Measurements from ENCODE around the gene AQP9.

Gene AQP9, protein sequence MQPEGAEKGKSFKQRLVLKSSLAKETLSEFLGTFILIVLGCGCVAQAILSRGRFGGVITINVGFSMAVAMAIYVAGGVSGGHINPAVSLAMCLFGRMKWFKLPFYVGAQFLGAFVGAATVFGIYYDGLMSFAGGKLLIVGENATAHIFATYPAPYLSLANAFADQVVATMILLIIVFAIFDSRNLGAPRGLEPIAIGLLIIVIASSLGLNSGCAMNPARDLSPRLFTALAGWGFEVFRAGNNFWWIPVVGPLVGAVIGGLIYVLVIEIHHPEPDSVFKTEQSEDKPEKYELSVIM

DNA sequence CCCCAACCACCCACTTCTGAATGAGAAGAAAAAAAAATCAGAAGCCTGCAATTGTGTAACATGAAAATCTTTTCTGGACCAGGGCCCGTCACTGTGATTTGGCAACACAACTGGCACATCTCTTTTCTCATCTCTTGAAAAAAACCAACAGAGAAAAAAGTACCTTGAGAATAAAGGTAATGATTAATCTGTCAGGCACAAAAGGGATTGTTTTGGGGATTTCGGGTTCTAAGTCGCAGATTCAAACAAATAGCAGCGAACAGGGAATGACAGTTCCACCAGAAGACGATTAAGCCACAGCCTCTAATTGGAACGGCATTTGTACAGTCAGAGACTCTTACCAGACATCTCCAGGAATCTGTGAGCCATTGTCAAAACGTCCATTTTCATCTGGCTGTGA is at the start of gene AQP9:
Gene AQP9, plus strand, starts transcription at position 276 of the 400 bp plus-strand sequence. CDS start 185 bp downstream, outside the sequence.
- DNase-seq, result no peak

DNA sequence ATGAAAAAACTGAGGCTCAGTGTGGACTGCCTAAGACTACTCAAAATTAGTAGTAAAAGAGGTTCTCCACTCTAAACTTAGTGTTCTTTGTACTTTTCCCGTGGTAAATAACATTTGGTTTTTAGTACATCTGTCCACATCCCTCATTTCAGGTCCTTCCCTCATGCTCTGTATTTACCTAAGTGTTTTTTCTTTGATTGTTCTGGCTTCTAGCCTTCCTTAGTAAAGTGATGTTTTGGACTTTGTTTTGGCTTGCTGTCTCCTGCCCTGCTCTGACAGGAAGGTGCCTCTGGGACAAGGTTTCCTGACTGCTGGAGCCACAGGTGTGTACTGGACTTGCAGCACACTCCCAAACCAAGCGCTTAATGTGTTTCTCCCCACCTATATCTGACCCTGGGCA is 42.8 kb upstream of the AQP9 start:
- no peak for DNase-seq

DNA sequence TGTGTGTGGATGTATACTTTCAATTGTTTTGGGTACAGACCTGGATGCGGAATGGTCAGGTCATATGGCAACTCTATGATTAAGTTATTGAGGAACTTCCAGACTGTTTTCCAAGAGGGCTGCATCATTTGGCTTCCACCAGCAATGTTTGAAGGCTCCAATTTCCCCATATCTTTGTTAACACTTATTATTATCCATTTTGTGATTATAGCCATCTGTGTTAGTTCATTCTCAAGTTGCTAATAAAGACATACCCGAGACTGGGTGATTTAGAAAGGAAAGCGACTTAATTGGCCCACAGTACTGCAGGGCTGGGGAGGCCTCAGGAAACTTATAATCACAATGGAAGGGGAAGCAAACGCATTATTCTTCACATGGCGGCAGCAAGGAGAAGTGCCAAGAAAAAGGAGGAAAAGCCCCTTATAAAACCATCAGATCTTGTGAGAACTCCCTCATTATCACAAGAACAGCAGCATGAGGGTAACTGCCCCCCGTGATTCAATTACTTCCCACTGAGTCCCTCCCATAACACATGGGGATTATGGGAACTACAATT is 41.6 kb upstream of the AQP9 start:
- DNase-seq, result no peak

DNA sequence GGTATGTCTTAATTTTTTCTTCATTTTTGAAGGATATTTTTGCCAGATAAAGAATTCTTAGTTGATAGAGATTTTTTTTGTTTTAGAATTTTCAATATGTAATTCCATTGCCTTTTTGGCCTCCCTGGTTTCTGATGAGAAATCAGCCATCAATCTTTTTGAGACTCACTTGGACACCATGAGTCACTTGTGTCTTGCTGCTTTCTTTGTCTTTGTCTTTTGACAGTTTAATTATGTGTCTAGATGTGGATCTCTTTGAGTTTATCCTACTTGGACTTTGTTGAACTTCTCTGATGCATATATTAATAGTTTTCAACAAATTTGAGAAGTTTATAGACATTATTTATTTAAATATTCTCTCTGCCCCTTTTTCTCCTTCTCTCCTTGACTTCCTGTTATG is 34.7 kb upstream of the AQP9 start:
- DNase-seq, result no peak

DNA sequence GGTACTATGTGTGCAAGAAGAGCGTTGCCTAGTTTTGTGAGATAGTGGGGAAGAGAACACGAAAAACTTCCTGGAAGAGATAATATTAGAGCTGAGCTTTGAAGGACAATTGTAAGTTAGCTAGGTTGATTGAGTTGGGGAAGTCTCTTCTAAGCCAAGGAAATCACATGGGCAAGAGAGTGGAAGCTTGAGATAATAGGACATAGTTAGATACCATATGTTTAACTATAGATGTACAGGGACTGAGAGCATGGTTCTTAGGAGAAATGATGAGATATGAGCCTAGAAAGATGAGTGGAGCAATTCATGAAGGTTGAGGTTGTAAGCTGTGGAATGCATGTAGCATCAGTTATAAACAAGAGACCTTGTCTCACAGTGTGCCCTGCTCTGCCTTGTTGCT is 30.1 kb upstream of the AQP9 start:
- no peak for DNase-seq

DNA sequence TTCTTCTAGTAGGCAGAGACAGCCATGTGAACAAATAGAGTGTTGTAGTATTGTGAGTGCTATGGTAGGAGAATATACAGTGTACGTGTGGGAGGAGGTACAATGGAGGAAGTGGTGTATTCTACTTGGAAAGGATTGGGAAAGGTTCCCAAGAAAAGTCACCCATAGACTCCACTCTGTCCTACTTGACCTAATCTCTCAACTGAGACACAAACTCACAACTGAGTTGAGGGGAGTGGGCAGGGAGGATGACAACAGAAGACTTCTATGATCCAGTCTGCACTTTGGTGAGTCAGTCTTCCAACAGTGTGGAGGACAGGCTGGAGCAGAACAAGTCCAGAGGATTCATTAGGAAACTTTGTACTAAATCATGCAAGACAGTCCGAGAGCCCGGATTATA is 28.8 kb upstream of the AQP9 start:
- DNase-seq, result no peak

DNA sequence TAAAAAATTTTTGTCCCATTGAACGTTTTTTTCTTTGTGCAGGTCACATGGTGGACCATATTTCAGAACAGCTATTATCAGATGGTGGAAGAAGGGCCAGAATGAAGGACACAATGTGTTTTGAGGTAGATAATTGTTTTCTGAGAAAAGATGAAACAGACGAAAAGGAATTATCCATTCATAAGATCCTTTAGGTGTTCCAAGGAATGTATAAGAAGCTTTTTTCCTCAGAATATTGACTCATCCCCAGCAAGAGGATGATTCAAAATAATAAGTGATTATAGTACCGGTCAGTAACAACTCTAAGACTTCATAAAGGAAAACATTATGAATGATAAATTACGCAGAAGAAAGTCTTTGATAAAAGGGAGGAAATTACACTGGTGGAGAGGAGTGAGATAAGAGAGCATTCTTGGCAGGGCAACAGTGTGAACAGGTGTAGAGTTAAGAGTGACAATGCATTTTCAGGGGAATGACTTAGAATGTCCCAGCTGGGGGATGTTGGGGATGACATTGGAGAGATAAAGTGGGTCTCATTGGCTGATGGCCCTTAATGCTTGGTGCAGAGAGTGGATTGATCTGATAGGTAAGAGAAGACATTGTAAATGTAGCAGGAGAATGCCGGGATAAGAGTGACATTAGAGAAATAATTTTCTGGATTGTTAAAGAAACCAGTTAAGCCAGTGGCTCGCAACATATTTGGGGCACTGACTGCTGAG is 27.0 kb upstream of the AQP9 start:
- no peak for DNase-seq

DNA sequence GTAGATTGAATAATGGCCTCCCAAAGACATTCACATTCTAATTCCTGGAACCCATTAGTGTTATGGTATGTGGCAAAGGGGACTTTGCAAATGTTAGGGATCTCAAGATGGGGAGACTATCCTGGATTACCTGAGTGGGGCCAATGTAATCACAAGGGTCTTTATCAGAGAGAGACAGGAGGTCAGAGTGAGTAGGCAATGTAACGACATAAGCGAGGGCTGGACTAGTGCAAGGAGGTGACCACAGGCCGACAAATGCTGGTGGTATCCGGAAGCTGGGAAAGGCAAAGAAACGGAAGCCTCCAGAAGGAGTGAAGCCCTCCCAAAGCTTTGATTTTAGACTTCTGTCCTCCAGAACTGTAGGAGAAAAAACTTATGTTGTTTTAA is 26.5 kb upstream of the AQP9 start:
- no peak for DNase-seq

DNA sequence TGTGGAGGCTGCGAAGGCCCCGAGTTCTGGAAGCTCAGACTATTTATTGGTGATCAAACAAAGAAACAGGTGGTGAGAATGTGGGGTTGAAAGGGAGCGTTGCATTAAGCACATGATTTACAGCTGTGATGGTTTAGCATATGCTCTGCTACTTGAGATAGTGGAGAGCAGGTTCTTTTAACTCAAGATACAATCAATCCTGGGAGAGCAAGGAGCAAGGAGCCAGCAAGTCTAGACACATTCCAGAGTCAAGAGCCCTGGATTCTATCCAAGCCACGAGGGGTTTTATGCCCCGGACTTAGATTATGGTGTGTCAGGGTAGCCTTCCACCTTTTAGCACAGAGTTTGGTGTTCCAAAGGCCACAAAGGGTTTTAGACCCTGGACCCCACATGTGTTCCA is 24.8 kb upstream of the AQP9 start:
- peak; percentile 2 for DNase-seq

DNA sequence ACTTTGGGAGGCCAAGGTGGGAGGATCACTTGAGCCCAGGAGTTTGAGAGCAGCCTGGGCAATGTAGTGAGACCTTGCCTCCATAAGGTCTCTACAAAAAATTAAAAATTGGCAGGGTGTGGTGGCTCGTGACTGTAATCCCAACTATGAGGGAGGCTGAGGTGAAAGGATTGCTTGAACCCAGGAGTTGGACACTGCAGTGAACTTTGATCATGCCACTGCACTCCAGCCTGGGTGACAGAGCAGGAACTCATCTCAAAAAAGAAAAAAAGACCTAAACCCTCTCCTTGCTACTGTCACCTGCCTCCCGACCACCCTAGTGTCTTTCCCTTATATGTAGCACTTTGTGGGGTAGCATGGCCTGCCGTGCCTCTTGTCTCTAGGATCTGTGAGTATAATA is 23.8 kb upstream of the AQP9 start:
- no peak for DNase-seq

DNA sequence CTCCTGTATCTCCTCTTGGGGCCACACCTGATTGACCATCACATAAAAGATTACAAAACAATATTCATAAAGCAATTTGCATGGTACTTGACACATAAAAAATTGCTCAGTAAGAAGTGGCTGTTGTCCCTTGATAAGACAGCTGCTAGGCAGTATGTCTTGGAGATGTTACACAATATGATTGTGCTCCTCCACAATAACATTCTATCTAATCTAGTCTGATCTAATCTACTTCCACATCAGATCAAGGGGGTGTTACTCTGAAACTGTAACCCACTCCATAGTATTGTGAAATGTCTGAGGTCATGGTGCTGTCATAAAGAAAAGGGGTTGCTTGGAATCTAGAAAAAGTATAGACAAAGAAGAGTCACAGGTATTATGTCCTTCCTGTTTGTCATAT is 23.4 kb upstream of the AQP9 start:
- no peak for DNase-seq

DNA sequence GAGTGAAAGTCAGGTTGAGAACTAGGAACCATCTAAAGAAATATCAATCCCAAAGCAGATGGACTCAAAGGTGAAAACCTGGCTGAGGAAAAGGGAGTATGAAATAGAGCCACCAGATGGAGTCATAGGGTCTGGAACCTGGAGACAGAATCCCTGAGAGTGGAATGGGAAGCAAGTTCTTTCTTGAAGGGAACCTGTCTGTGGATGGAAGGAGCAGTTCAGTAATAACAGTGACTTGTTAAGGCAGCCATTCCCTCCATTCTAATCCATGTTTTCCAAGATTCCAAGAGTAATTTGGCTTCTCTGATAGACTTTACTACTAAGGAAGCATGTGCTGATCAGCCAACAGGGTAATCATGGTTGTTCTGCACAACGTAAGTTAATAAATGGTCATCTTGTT is 22.5 kb upstream of the AQP9 start:
- DNase-seq, result no peak

DNA sequence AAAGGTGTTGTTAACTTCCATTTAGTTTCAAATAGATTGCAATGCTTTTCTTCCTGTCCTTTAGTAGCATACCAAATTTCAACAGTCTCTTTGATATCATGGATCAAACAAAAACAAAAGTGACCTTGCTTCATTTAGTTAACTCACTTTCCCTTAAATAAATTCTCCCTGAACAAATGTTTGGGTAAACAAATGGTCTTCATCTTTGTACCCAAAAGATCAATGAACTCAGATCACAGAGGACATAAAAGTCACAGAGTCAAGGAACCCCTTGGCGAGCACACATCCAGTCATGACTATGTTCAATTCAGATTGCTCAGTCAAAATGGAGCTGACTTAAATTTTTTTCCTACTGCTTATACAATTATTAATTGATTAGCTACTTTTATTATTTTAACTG is 20.6 kb upstream of the AQP9 start:
- DNase-seq, result no peak

DNA sequence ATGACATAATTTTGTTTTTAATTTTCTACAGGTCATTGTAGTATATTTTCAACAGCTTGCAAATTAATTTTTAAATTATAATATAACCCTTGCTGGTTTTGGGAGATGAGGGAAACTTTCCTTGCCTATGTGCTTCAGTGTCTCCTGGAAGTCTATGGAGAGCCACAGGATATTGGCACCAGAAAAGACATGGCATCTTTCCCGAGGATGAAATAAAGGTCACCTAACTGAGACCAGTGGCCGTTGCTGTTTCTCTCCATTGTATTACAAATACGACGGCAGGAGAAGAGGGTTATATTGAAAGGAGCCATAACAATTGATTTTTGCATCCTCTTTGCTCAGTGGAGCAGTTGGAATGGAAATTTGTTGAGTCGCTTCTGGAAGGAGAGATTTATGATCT is 19.9 kb upstream of the AQP9 start:
- DNase-seq, result no peak

DNA sequence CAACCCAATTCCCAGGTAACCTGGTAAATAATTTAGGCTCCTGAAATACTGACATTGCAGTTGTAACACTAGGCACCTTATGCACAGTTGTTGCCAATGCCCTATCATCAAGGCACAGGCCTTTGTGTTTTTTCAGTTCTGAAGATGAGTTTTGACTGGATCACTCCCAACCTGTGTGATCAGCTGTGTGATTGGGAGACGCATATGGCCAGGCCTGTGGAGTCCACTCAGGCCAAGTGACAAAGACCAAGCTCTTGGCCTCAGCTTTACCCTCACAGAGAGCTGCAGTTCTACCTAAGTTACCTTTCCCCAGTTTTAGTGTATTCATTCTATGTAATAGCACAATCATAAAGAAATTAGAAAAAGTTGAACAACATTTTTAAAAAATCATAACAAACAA is 19.2 kb upstream of the AQP9 start:
- DNase-seq, result no peak

DNA sequence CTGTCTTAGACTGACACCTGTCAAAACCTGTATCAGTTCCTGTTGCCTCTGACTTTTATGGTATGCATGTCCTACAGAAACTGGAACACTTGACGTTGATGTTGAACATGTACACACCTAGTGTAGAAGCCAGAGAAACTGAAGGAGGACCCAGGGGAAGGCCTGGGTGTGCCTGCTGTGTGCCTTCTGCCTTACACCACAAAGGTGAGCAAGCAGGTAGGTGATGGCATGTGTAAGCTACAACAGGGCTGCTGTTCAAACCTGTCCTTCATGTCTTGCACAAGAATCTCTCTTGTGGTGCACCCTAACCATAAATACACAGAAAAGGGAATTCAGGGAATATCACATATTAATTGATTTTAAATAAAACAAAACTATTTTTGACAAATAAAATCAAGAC is 13.6 kb upstream of the AQP9 start:
- DNase-seq, result no peak

DNA sequence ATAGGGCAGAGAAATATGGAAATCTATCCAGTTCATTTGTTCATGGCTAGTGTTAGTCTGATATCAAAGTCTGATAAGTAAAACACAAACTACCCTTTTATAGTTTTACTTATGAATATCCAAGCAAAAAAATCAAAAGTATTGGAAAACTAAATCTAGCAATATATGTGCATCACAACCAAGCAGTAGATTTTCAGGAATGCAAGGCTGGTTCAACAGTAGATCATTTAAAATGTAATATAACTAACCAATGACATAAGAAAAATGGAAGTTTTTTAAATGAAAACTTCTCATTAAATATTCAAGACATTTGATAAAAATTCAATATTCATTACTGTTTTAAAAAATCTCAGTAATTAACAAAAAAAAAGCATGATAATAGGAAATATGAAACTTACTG is 12.8 kb upstream of the AQP9 start:
- no peak for DNase-seq

DNA sequence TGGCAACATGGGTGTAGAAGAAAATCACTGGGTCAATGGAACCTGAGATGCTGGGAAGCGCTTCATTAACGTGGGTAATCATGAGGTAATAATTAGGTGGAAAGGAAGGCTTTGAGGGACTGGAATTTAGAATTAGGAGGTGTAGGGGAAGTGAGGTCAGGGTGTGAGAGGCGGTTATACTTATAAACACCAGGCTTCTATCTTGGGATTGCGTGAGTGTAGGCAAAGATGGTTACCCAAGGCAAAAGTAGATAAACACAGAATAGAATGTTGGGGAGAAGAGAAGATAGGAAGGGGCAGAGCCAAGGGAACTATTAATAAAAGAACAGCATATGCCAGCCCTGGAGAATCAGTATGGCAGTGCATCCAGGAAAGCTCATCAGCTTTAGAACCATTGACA is 3.3 kb upstream of the AQP9 start:
- no peak for DNase-seq

DNA sequence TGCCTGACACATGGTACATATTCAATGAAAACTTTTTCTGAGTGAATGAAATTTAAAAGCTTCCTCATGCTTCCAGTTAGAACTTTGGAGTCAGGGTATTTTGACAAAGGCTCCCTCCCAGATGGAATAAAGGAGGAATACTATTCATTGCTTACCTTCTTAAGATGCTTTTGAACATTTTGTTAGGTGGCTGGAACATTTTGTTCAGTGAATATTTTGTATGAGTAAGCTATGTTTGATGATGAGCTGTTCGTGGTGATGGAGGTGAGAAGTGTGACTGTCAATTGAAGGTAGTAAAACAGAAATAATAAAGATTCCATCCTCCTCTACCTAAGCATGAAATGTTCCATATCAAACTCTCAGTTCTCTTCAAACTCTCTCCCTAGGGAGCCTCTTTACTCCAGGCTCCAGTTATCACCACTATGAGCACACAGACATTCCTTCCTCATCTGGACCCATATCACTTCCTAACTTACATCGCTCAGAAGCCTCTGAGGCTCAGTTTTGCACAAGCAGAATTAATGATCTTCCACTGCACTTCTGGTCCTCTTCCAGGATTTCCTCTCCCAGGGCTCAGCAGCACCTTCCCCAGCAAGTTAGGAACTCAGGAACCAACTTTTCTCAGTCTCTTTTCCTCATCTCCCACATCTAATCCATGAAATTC is 2.5 kb upstream of the AQP9 start:
- DNase-seq, result no peak

DNA sequence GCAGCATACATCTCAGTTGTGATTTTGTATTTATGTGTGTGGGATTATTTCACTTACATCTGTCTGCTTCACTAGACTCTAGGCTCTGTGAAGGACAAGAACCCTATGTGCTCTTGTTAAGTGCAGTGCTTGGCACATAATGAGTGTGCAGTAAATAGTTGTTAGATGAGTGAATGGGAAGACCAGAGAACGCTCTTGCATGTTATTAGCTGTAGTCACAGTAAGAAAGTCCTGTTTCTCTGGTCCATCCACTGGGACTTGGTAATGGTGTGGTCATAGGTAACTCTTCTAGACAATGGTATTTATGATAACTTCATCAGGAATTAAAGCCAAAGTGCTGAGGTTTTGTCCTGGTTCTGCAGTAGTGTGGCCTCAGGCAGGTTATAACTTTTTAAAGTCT is 1.4 kb upstream of the AQP9 start:
- no peak for DNase-seq

DNA sequence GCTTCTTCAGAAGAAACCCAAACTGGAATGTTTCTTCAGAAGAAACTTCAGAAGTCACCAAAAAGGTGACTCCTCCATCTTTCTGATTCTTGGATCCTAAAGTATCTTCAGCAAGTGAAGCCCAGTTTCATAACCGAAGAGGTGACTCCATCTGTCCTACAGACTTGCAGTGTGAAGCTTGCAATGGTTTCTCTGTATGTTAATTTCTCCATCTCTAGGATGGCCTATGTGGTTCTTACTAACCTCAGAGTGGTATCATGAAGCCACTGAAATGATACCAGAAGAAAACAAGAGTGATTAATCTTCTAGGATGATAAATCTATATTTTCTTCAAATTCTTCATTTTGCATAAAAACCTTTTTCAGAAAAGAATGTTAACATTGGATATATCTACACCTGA is 495 bp upstream of the AQP9 start:
- no peak for DNase-seq

DNA sequence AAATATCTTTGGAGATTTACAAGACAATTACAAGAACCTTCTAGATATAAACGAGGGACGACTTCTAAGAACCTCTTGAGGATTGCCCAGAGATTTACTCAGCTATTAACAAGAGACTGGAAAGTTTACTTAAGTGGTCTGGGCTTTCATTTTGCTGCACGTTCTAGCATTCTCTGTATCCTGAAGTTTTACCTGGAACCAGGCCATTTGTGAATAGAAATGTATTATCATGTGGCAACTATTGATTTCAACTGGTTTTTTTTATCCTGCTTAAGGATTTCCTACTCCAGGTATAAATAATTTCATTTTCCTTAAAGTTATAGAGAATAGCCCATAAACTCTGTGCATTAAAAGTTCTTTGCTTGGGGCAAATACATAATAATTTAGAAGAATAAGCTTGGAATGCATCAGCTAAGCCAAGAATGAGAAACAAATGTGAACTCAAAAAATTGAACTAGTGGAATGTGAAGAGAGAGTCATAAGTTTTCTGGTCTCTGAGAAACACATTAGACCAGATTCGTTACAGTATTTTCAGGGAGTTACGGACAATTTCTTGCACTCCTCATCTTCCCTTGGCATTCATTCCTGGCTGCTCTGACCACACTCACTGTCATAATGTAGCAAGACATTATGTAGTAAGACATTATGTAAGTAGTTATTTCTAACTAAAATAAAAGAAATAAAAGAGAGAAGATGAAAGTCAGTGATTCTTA is 1.3 kb downstream of the AQP9 start:
- no peak for DNase-seq

DNA sequence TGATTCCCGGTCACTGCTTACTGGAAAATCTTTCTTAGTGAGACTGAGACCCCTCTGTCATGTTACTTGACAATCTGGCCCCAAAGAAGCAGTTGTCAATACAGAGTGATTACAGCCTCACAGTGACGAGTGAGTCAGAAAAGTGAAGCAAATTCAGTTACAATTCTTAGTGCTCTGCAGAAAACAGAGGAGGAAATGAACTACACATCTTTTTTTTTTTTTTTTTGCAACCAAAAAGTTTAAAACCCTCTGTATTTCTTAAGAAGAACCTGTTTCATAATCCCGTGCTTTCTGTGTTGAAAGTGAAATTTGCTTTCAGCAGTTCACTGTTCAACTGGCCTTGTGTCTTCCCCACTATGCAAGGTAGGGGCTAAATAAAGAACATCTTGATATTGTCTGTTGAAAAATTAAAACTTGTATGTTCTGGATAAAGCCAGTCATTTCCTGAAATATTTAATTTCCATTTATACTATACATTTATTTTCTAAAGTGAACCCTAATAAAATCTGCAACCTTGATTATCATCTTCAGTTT is 1.9 kb downstream of the AQP9 start:
- no peak for DNase-seq
